IMR-90 (cell line): ENCODE measurements around the gene TDRD5. TPM values are rescaled to one million over a fixed set of nuclear protein-coding genes. Genes with fewer than 3 reads are reported as not detected.

Experiments
- ATAC-seq: fragments of 200-7000 bp; cut with Tn5 transposase; 2 replicates; pipeline ENCODE4 v1.9.1; 2020; ENCODE audit warnings: low read depth, mild to moderate bottlenecking, moderate library complexity
- BruUV-seq: library from RNA; stranded (reverse); fragments of 400-500 nt; replicated peaks from 2 replicates; lab custom pipeline; 2021; lab: Mats Ljungman, UMichigan
- CTCF ChIA-PET: fragments of 300-600 bp; formaldehyde crosslinking; extraction: SDS; loops from one replicate; lab custom pipeline; 2021; ENCODE audit warnings: antibody characterized with exemption; lab: Yijun Ruan, JAX
- POLR2A ChIA-PET: fragments of 300-600 bp; sonication (Branson Sonifier 250); formaldehyde crosslinking; loops from one replicate; lab custom pipeline; 2022; ENCODE audit warnings: antibody characterized with exemption; ENCODE audit not compliant: unreplicated experiment; lab: Charles Lee
- DNase-seq: peaks from one replicate; pipeline ENCODE4 v3.0.0; 2013
- H2AFZ ChIP-seq: replicated peaks from 2 replicates; pipeline ENCODE3; 2013; ENCODE audit warnings: low read length, mild to moderate bottlenecking; ENCODE audit not compliant: poor library complexity
- H2AK5ac ChIP-seq: 2 replicates; pipeline ENCODE4 v1.6.1; 2013; ENCODE audit warnings: low read depth, low read length, inconsistent platforms
- H2AK9ac ChIP-seq: replicated peaks from 2 replicates; pipeline ENCODE3; 2013; ENCODE audit warnings: mild to moderate bottlenecking, low read depth, low read length, moderate library complexity; ENCODE audit not compliant: poor library complexity
- H2BK120ac ChIP-seq: 2 replicates; pipeline ENCODE4 v1.6.1; 2013; ENCODE audit warnings: low read depth, low read length, inconsistent platforms
- H2BK15ac ChIP-seq: 3 replicates; pipeline ENCODE4 v1.6.1; 2013; ENCODE audit warnings: low read depth, low read length, inconsistent platforms
- H2BK20ac ChIP-seq: 2 replicates; pipeline ENCODE4 v1.6.1; 2013; ENCODE audit warnings: low read depth, mild to moderate bottlenecking, inconsistent platforms, low read length, moderate library complexity
- H2BK5ac ChIP-seq: 2 replicates; pipeline ENCODE4 v1.6.1; 2013; ENCODE audit warnings: mild to moderate bottlenecking, low read depth, low read length, inconsistent platforms; ENCODE audit not compliant: poor library complexity, severe bottlenecking
- H3K14ac ChIP-seq: replicated peaks from 2 replicates; pipeline ENCODE4 v1.6.1; 2013; ENCODE audit warnings: low read depth, low read length, inconsistent platforms
- H3K18ac ChIP-seq: 2 replicates; pipeline ENCODE4 v1.6.1; 2013; ENCODE audit warnings: low read depth, low read length, control low read depth
- H3K23ac ChIP-seq: 2 replicates; pipeline ENCODE4 v1.6.1; 2013; ENCODE audit warnings: low read depth, low read length, inconsistent platforms
- H3K27ac ChIP-seq: 2 replicates; pipeline ENCODE4 v1.5.1; 2013; ENCODE audit warnings: mild to moderate bottlenecking, control low read depth, low read length; ENCODE audit not compliant: insufficient read depth
- H3K27me3 ChIP-seq: 2 replicates; pipeline ENCODE4 v1.6.1; 2013; ENCODE audit warnings: low read length; ENCODE audit not compliant: control insufficient read depth, insufficient read depth
- H3K36me3 ChIP-seq: 2 replicates; pipeline ENCODE4 v1.6.1; 2013; ENCODE audit warnings: low read length, mixed read lengths; ENCODE audit not compliant: control insufficient read depth, insufficient read depth
- H3K4ac ChIP-seq: 2 replicates; pipeline ENCODE4 v1.6.1; 2013; ENCODE audit warnings: low read depth, low read length, inconsistent platforms
- H3K4me1 ChIP-seq: 2 replicates; pipeline ENCODE4 v1.6.1; 2013; ENCODE audit warnings: low read length, mixed read lengths; ENCODE audit not compliant: control insufficient read depth, insufficient read depth
- H3K4me2 ChIP-seq: 2 replicates; pipeline ENCODE4 v1.6.1; 2013; ENCODE audit warnings: low read depth, mild to moderate bottlenecking, control low read depth, low read length, moderate library complexity
- H3K4me3 ChIP-seq: 2 replicates; pipeline ENCODE4 v1.5.1; 2013; ENCODE audit warnings: low read depth, mild to moderate bottlenecking, control low read depth, low read length, moderate library complexity; ENCODE audit not compliant: insufficient read depth
- H3K56ac ChIP-seq: 2 replicates; pipeline ENCODE4 v1.6.1; 2013; ENCODE audit warnings: low read length, inconsistent platforms; ENCODE audit not compliant: insufficient read depth; ENCODE audit errors: extremely low read depth
- H3K79me1 ChIP-seq, 2 experiments: 2 replicates each; pipeline ENCODE4 v1.6.1; 2013; ENCODE audit warnings: low read length in 2 of 2, inconsistent platforms in 1 of 2, low read depth in 1 of 2
- H3K9ac ChIP-seq: 2 replicates; pipeline ENCODE4 v1.6.1; 2013; ENCODE audit warnings: low read depth, low read length, control low read depth
- H3K9me1 ChIP-seq: 2 replicates; pipeline ENCODE4 v1.6.1; 2013; ENCODE audit warnings: low read length, inconsistent platforms; ENCODE audit not compliant: insufficient read depth
- H3K9me3 ChIP-seq: 2 replicates; pipeline ENCODE4 v1.6.1; 2013; ENCODE audit warnings: low read length; ENCODE audit not compliant: control insufficient read depth, insufficient read depth
- H4K20me1 ChIP-seq: 2 replicates; pipeline ENCODE4 v1.6.1; 2013; ENCODE audit warnings: low read length, inconsistent platforms; ENCODE audit not compliant: insufficient read depth
- H4K5ac ChIP-seq: 2 replicates; pipeline ENCODE4 v1.6.1; 2013; ENCODE audit warnings: mild to moderate bottlenecking, low read depth, low read length, control low read depth
- H4K8ac ChIP-seq, 2 experiments: 2 replicates each; pipeline ENCODE4 v1.6.1; 2013; ENCODE audit warnings: low read depth in 2 of 2, low read length in 2 of 2, control low read depth in 1 of 2, inconsistent platforms in 1 of 2
- H4K91ac ChIP-seq: 2 replicates; pipeline ENCODE4 v1.6.1; 2013; ENCODE audit warnings: low read depth, low read length, inconsistent platforms; ENCODE audit not compliant: insufficient read depth
- CEBPB ChIP-seq: IDR thresholded peaks from 2 replicates; pipeline ENCODE4 v1.6.1; 2012; ENCODE audit warnings: low read depth, low read length, improper control_type of control experiment
- MAFK ChIP-seq: IDR thresholded peaks from 2 replicates; pipeline ENCODE4 v1.6.1; 2012; ENCODE audit warnings: low read depth, low read length, improper control_type of control experiment
- POLR2A ChIP-seq: IDR thresholded peaks from 2 replicates; pipeline ENCODE4 v1.6.1; 2012; ENCODE audit warnings: mild to moderate bottlenecking, low read depth, low read length
- RAD21 ChIP-seq: IDR thresholded peaks from 2 replicates; pipeline ENCODE4 v1.6.1; 2012; ENCODE audit warnings: low read length, improper control_type of control experiment
- RCOR1 ChIP-seq: IDR thresholded peaks from 2 replicates; pipeline ENCODE4 v1.6.1; 2012; ENCODE audit warnings: mild to moderate bottlenecking, low read length, improper control_type of control experiment; ENCODE audit not compliant: insufficient replicate concordance
- SMC3 ChIP-seq: fragments of 150-350 bp; IDR thresholded peaks from 2 replicates; pipeline ENCODE4 v1.6.1; 2016; ENCODE audit warnings: low read depth, mild to moderate bottlenecking, antibody characterized with exemption, low read length, moderate library complexity
- dilution Hi-C: fragments of 300-500 bp; cut with HindIII; formaldehyde crosslinking; loops from one replicate; pipeline ENCODE4 v1.14.3; 2018; ENCODE audit warnings: low sequenced_read_pairs; ENCODE audit not compliant: unreplicated experiment
- in situ Hi-C: fragments of 300-500 bp; cut with MboI; formaldehyde crosslinking; loops from 3 replicates; pipeline ENCODE4 v1.14.3; 2019; ENCODE audit warnings: low sequenced_read_pairs, inconsistent platforms, mixed read lengths
- intact Hi-C: fragments of 100-400 bp; cut with micrococcal nuclease; formaldehyde crosslinking; loops from 2 replicates; pipeline ENCODE4 v1.10.0; 2022
- polyA plus RNA-seq, 3 experiments: library from polyadenylated mRNA; depleted of rRNA; stranded (reverse); fragments of >200 nt; gene quantifications; 2 replicates each; pipeline ENCODE4 v1.2.3, GENCODE V29; 2012; ENCODE audit warnings: low replicate concordance in 1 of 3
- total RNA-seq: library from RNA; depleted of rRNA; stranded (reverse); fragments of >200 nt; gene quantifications from 2 replicates; pipeline ENCODE4 v1.2.3, GENCODE V29; 2012
- TF ChIP-seq, protein P1 (sequence below): conservative IDR thresholded peaks from 2 replicates; pipeline ENCODE4 v1.5.1; 2012; ENCODE audit warnings: mild to moderate bottlenecking, low read depth, low read length, improper control_type of control experiment

TDRD5 gene
- total and polyA plus RNA-seq, 2 of the 4 experiments (the other 2 are of a cell fraction), result not detected

DNA sequence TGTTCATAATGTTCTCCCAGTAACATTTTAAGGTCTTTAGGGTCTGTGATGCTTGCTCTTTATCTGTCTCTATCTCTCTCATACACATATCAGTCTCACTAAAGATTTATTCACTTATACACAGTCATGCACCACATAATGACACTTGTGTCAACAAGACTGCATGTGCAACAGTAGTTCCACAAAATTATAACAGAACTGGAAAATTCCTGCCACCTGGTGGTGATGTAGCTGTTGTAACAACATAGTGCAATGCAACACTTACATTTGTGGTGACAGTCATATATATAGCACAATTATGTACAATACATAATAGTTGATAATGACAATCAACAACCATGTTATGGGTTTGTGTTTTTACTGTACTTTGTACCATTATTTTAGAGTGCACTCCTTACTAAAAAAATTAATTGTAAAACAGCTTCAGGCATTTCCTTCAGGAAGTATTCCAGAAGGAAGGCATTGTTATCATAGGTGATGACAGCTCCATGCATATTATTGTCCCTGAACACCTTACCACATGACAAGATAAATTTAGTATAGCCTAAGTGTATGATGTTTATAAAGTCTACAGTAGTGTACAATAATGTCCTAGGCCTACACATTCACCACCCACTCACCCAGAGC is 8.1 kb downstream of the TDRD5 start:
- H3K27me3 ChIP-seq, result peaks cover 1% of the 10 kb centered on the region; the same call in 1 of the 2 replicates
- no peaks in the 10 kb centered on the region for H3K9me1 ChIP-seq
- in situ Hi-C loops (loop anchor here (25.0 kb wide), 1 partner anchor 337 kb away; no protein-coding TSS in a partner anchor), dilution Hi-C loops (no loop called here), intact Hi-C loops (loop anchor here (5.0 kb wide), 1 partner anchor 347 kb away; no protein-coding TSS in a partner anchor)
- no TSS peak for BruUV-seq
- H4K5ac ChIP-seq, result no peak overlapping the region
- ChIA-PET CTCF (interaction anchor here (0.7 kb wide), 1 partner anchor 198 kb away, joined by 3 read pairs; no protein-coding TSS in a partner anchor), POLR2A (interaction anchor here (0.6 kb wide), 1 partner anchor 246 kb away, joined by 3 read pairs; no protein-coding TSS in a partner anchor)
- H4K20me1 ChIP-seq, result no peaks in the 10 kb centered on the region
- H2BK20ac ChIP-seq, result no peak overlapping the region
- no peak overlapping the region for H2AK9ac ChIP-seq
- H3K27ac ChIP-seq, result no peak overlapping the region
- no peak overlapping the region for H3K4me2 ChIP-seq
- ATAC-seq (peak; percentile 67), DNase-seq (peak; percentile 30)
- H2BK120ac ChIP-seq, result no peak overlapping the region
- H2BK5ac ChIP-seq, result no peak overlapping the region
- H3K4me3 ChIP-seq, result no peak overlapping the region
- no peak overlapping the region for H2BK15ac ChIP-seq
- no peaks in the 10 kb centered on the region for H3K36me3 ChIP-seq
- no peaks in the 10 kb centered on the region for H3K9me3 ChIP-seq
- H3K9ac ChIP-seq, result no peak overlapping the region
- no peak overlapping the region for H3K18ac ChIP-seq
- TF ChIP-seq POLR2A, result no peak
- no peak for TF ChIP-seq MAFK
- TF ChIP-seq, protein P1, sequence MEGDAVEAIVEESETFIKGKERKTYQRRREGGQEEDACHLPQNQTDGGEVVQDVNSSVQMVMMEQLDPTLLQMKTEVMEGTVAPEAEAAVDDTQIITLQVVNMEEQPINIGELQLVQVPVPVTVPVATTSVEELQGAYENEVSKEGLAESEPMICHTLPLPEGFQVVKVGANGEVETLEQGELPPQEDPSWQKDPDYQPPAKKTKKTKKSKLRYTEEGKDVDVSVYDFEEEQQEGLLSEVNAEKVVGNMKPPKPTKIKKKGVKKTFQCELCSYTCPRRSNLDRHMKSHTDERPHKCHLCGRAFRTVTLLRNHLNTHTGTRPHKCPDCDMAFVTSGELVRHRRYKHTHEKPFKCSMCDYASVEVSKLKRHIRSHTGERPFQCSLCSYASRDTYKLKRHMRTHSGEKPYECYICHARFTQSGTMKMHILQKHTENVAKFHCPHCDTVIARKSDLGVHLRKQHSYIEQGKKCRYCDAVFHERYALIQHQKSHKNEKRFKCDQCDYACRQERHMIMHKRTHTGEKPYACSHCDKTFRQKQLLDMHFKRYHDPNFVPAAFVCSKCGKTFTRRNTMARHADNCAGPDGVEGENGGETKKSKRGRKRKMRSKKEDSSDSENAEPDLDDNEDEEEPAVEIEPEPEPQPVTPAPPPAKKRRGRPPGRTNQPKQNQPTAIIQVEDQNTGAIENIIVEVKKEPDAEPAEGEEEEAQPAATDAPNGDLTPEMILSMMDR, result peak; percentile 40
- peak; percentile 21; the same call in 1 of the 2 replicates for TF ChIP-seq RAD21
- no peak for TF ChIP-seq RCOR1
- TF ChIP-seq SMC3, result peak; percentile 25; the same call in 1 of the 2 replicates
- no peak for TF ChIP-seq CEBPB
- H3K23ac ChIP-seq, result no peak overlapping the region
- no peak overlapping the region for H2AK5ac ChIP-seq
- no peak overlapping the region for H3K4ac ChIP-seq
- H3K14ac ChIP-seq, result no peak overlapping the region
- no peak overlapping the region for H2AFZ ChIP-seq
- H3K56ac ChIP-seq, result no peak overlapping the region
- H4K8ac ChIP-seq, result no peak overlapping the region
- H3K4me1 ChIP-seq, result no peaks in the 10 kb centered on the region
- H4K91ac ChIP-seq, result no peak overlapping the region
- H3K79me1 ChIP-seq, result no peaks in the 10 kb centered on the region
